GM19372 (cell line): ENCODE results near the gene SH3GLB1.

Experiments
- ATAC-seq: cut with Tn5 transposase; IDR thresholded peaks from one replicate; pipeline ENCODE4 v1.9.1; 2021; ENCODE audit warnings: mild to moderate bottlenecking, low read depth, moderate library complexity; ENCODE audit not compliant: unreplicated experiment

The SH3GLB1 gene

GRCh38 chr1:86769065-86769464 lies 64.7 kb downstream of the SH3GLB1 start:
- ATAC-seq = no peak

- no peak for ATAC-seq
Observed at GRCh38 chr1:86773341-86774288, 69.2 kb downstream of the SH3GLB1 start.

- ATAC-seq = no peak
Observed at GRCh38 chr1:86774305-86775295, 70.2 kb downstream of the SH3GLB1 start.

GRCh38 chr1:86775395-86775794 lies 71.0 kb downstream of the SH3GLB1 start:
- ATAC-seq = no peak

GRCh38 chr1:86776108-86776507 lies 71.7 kb downstream of the SH3GLB1 start:
- ATAC-seq = no peak

GRCh38 chr1:86778569-86779239 lies 74.3 kb downstream of the SH3GLB1 start:
- ATAC-seq = no peak

- ATAC-seq = no peak
Observed at GRCh38 chr1:86779308-86780191, 75.2 kb downstream of the SH3GLB1 start.

- no peak for ATAC-seq
Observed at GRCh38 chr1:86782482-86782881, 78.1 kb downstream of the SH3GLB1 start.

- no peak for ATAC-seq
Observed at GRCh38 chr1:86787621-86788020, 83.2 kb downstream of the SH3GLB1 start.

- no peak for ATAC-seq
Observed at GRCh38 chr1:86788300-86789206, 84.2 kb downstream of the SH3GLB1 start.

- ATAC-seq = no peak
Observed at GRCh38 chr1:86795316-86795715, 90.9 kb downstream of the SH3GLB1 start.
